ENCODE measurements around the gene CCDC39. TPM values are rescaled to one million over a fixed set of nuclear protein-coding genes. Genes with fewer than 3 reads are reported as not detected.

CCDC39 gene
- total and polyA plus RNA-seq, 2 of the 4 experiments (the other 2 are of a cell fraction), result not detected

GRCh38 chr3:180656406-180656805 lies 22.9 kb downstream of the CCDC39 start:
- no peak overlapping the region for H2AFZ ChIP-seq (replicated peaks; ENCODE audit: low read length, poor library complexity)
- TF ChIP-seq RFX5 (IDR thresholded peaks at IDR 0.05; ENCODE audit: low read depth, low read length) (no peak), ELK1 (IDR thresholded peaks at IDR 0.05; ENCODE audit: borderline replicate concordance, low read depth, low read length) (no peak), RCOR1 (IDR thresholded peaks at IDR 0.05; ENCODE audit: insufficient replicate concordance, low read length) (no peak), MAFK (IDR thresholded peaks at IDR 0.05; ENCODE audit: low read depth, low read length) (0 out of 2 replicates have a peak, but pooled peaks have one; percentile 7)

More at GRCh38 chr3:180656406-180656805, 22.9 kb downstream of the CCDC39 start:
- no peak for ATAC-seq (ENCODE audit: low read depth)
- H3K9ac ChIP-seq (ENCODE audit: low read depth, low read length), result no peak overlapping the region
- no peak overlapping the region for H2BK15ac ChIP-seq (ENCODE audit: low read depth, low read length)
- H3K56ac ChIP-seq (ENCODE audit: extremely low read depth, insufficient read depth, low read length), result no peak overlapping the region
- CTCF ChIA-PET, result no interaction called here
- no peaks in the 10 kb centered on the region for H3K9me3 ChIP-seq (ENCODE audit: control insufficient read depth, insufficient read depth, low read length)
- no peak overlapping the region for H4K5ac ChIP-seq (ENCODE audit: low read depth, low read length)
- H3K14ac ChIP-seq (replicated peaks; ENCODE audit: low read depth, low read length), result no peak overlapping the region
- H3K36me3 ChIP-seq (ENCODE audit: control insufficient read depth, insufficient read depth, low read length), result no peaks in the 10 kb centered on the region
- H3K27ac ChIP-seq (ENCODE audit: insufficient read depth, low read length), result no peak overlapping the region
- H3K4me1 ChIP-seq (ENCODE audit: control insufficient read depth, insufficient read depth, low read length), result no peaks in the 10 kb centered on the region
- H4K91ac ChIP-seq (ENCODE audit: insufficient read depth, low read depth, low read length), result no peak overlapping the region
- H3K4me2 ChIP-seq (ENCODE audit: low read depth, low read length), result no peak overlapping the region
- no peak overlapping the region for H2BK120ac ChIP-seq (ENCODE audit: low read depth, low read length)
- no TSS peak for BruUV-seq (replicated peaks)
- H2BK5ac ChIP-seq (ENCODE audit: low read depth, low read length, poor library complexity, severe bottlenecking), result no peak overlapping the region
- dilution Hi-C loops (cut with HindIII; ENCODE audit: low sequenced_read_pairs, unreplicated experiment) (no loop called here), intact Hi-C loops (cut with micrococcal nuclease) (no loop called here), in situ Hi-C loops (cut with MboI; ENCODE audit: low sequenced_read_pairs) (no loop called here)
- H2BK20ac ChIP-seq (ENCODE audit: low read depth, low read length), result no peak overlapping the region
- H3K4me3 ChIP-seq (ENCODE audit: insufficient read depth, low read depth, low read length), result no peak overlapping the region
- no peak overlapping the region for H3K4ac ChIP-seq (ENCODE audit: low read depth, low read length)
- POLR2A ChIA-PET (ENCODE audit: unreplicated experiment), result no interaction called here
- no peaks in the 10 kb centered on the region for H3K9me1 ChIP-seq (ENCODE audit: insufficient read depth, low read length)
- H4K20me1 ChIP-seq (ENCODE audit: insufficient read depth, low read length), result no peaks in the 10 kb centered on the region
- H3K18ac ChIP-seq (ENCODE audit: low read depth, low read length), result no peak overlapping the region
- no peak overlapping the region for H2AK5ac ChIP-seq (ENCODE audit: low read depth, low read length)
- WGBS, 2 experiments (ENCODE audit: extremely low coverage in 2 of 2, insufficient read length in 1 of 2), result no CpG with 5 or more reads among the region's 4 CpGs
- H3K79me1 ChIP-seq (ENCODE audit: low read depth in 1 of 2, low read length in 2 of 2), result no peaks in the 10 kb centered on the region
- no peak overlapping the region for H2AK9ac ChIP-seq (replicated peaks; ENCODE audit: low read depth, low read length, poor library complexity)
- no peak overlapping the region for H3K23ac ChIP-seq (ENCODE audit: low read depth, low read length)
- H3K27me3 ChIP-seq (ENCODE audit: control insufficient read depth, insufficient read depth, low read length), result no peaks in the 10 kb centered on the region
- no peak for DNase-seq
- H4K8ac ChIP-seq (ENCODE audit: low read depth in 2 of 2, low read length in 2 of 2), result no peak overlapping the region
